ENCODE data around the gene C16orf86.

C16orf86 gene

DNA sequence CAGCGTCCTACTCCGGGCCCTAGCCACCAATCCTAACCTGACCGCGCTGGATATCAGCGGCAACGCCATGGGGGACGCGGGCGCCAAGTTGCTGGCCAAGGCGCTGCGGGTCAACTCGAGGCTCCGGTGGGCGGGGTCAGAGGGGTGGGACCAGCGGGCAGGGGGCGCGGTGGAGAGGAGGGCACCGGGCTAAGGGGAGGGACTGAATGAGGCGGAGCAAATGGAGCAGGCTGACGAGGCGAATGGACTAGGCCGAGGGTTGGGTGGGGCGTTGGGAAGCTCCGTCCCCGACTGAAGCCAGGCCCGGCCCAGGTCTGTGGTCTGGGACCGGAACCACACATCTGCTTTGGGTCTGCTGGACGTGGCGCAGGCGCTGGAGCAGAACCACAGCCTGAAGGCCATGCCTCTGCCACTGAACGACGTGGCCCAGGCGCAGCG is 17.1 kb upstream of the C16orf86 start:
- H4K20me1 ChIP-seq (ENCODE audit: insufficient read depth, low read length): no peaks in the 10 kb centered on the region
- H3K36me3 ChIP-seq (replicated peaks; ENCODE audit: insufficient read depth, low read length): no peaks in the 10 kb centered on the region
- H3K9me2 ChIP-seq (replicated peaks; ENCODE audit: insufficient read depth, low read length): no peaks in the 10 kb centered on the region
- H3K27me3 ChIP-seq (replicated peaks; ENCODE audit: insufficient read depth, low read length): no peaks in the 10 kb centered on the region
- H3F3A ChIP-seq (ENCODE audit: insufficient read depth, low read length): no peaks in the 10 kb centered on the region
- H3K9me3 ChIP-seq (replicated peaks; ENCODE audit: insufficient read depth, low read length): no peaks in the 10 kb centered on the region
- peaks cover 30% of the 10 kb centered on the region for H3K79me2 ChIP-seq (ENCODE audit: low read length)
- peaks cover 8% of the 10 kb centered on the region for H3K4me1 ChIP-seq (ENCODE audit: low read length)
- TF ChIP-seq CTCF (IDR thresholded peaks at IDR 0.05; ENCODE audit: low read length) (no peak), EZH2 (optimal IDR thresholded peaks at IDR 0.05; ENCODE audit: low read depth, low read length) (no peak), EZH2phosphoT487 (IDR thresholded peaks at IDR 0.05; ENCODE audit: low read length) (no peak)
- H3K27ac ChIP-seq (ENCODE audit: low read length): no peak overlapping the region
- no peak overlapping the region for H3K4me3 ChIP-seq (ENCODE audit: low read length)
- H3K4me2 ChIP-seq (ENCODE audit: low read depth, low read length): no peak overlapping the region
- H2AFZ ChIP-seq (ENCODE audit: low read length): no peak overlapping the region
- H3K9ac ChIP-seq (ENCODE audit: low read length): no peak overlapping the region
- DNase-seq: no peak

- no peak overlapping the region for H3K27ac ChIP-seq (ENCODE audit: low read length)
- H3K4me1 ChIP-seq (ENCODE audit: low read length): peaks cover 8% of the 10 kb centered on the region
- no peak overlapping the region for H2AFZ ChIP-seq (ENCODE audit: low read length)
- no peaks in the 10 kb centered on the region for H3K27me3 ChIP-seq (replicated peaks; ENCODE audit: insufficient read depth, low read length)
- no peaks in the 10 kb centered on the region; the same call in 1 of the 2 replicates for H3F3A ChIP-seq (ENCODE audit: insufficient read depth, low read length)
- H3K4me2 ChIP-seq (ENCODE audit: low read depth, low read length): no peak overlapping the region
- no peak for DNase-seq
- H3K79me2 ChIP-seq (ENCODE audit: low read length): peaks cover 28% of the 10 kb centered on the region
- no peaks in the 10 kb centered on the region for H3K9me2 ChIP-seq (replicated peaks; ENCODE audit: insufficient read depth, low read length)
- H3K4me3 ChIP-seq (ENCODE audit: low read length): no peak overlapping the region
- H3K9me3 ChIP-seq (replicated peaks; ENCODE audit: insufficient read depth, low read length): no peaks in the 10 kb centered on the region
- TF ChIP-seq EZH2phosphoT487 (IDR thresholded peaks at IDR 0.05; ENCODE audit: low read length) (no peak), CTCF (IDR thresholded peaks at IDR 0.05; ENCODE audit: low read length) (no peak), EZH2 (optimal IDR thresholded peaks at IDR 0.05; ENCODE audit: low read depth, low read length) (no peak)
- H3K9ac ChIP-seq (ENCODE audit: low read length): no peak overlapping the region
- no peaks in the 10 kb centered on the region for H3K36me3 ChIP-seq (replicated peaks; ENCODE audit: insufficient read depth, low read length)
- no peaks in the 10 kb centered on the region for H4K20me1 ChIP-seq (ENCODE audit: insufficient read depth, low read length)
Measured at GRCh38 chr16:67650023-67650422, 16.6 kb upstream of the C16orf86 start.

DNA sequence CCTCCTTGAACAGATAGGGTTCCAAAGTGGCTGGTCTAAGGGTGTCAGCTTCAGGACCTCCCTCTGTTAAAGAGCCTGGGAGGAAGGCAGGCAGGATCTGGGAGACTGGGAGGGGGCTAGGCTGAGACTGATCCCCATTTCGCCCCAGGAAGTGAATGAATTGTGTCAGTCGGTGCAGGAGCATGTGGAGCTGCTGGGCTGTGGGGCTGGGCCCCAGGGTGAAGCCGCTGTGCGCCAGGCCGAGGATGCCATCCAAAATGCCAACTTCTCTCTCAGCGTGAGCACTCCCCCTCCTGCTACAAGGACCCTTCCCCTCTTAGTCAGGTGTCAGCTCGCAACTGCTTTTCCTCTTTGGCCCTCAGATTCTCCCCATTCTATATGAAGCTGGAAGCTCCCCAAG is 15.6 kb upstream of the C16orf86 start:
- H3K4me3 ChIP-seq (ENCODE audit: low read length): no peak overlapping the region
- peaks cover 4% of the 10 kb centered on the region; the same call in 1 of the 2 replicates for H3F3A ChIP-seq (ENCODE audit: insufficient read depth, low read length)
- no peak overlapping the region for H3K9ac ChIP-seq (ENCODE audit: low read length)
- H3K27me3 ChIP-seq (replicated peaks; ENCODE audit: insufficient read depth, low read length): no peaks in the 10 kb centered on the region
- DNase-seq: no peak
- TF ChIP-seq EZH2 (optimal IDR thresholded peaks at IDR 0.05; ENCODE audit: low read depth, low read length): no peak
- no peak for TF ChIP-seq CTCF (IDR thresholded peaks at IDR 0.05; ENCODE audit: low read length)
- TF ChIP-seq EZH2phosphoT487 (IDR thresholded peaks at IDR 0.05; ENCODE audit: low read length): no peak
- no peak overlapping the region for H2AFZ ChIP-seq (ENCODE audit: low read length)
- H3K9me3 ChIP-seq (replicated peaks; ENCODE audit: insufficient read depth, low read length): no peaks in the 10 kb centered on the region
- peaks cover 18% of the 10 kb centered on the region for H3K79me2 ChIP-seq (ENCODE audit: low read length)
- no peaks in the 10 kb centered on the region for H3K36me3 ChIP-seq (replicated peaks; ENCODE audit: insufficient read depth, low read length)
- no peak overlapping the region for H3K4me2 ChIP-seq (ENCODE audit: low read depth, low read length)
- peaks cover under 1% of the 10 kb centered on the region; the same call in 1 of the 2 replicates for H3K4me1 ChIP-seq (ENCODE audit: low read length)
- no peaks in the 10 kb centered on the region for H3K9me2 ChIP-seq (replicated peaks; ENCODE audit: insufficient read depth, low read length)
- H4K20me1 ChIP-seq (ENCODE audit: insufficient read depth, low read length): no peaks in the 10 kb centered on the region
- no peak overlapping the region for H3K27ac ChIP-seq (ENCODE audit: low read length)

Measured in MM.1S (cell line).